Measurements from ENCODE around the gene MOGAT1. TPM values are rescaled to one million over a fixed set of nuclear protein-coding genes. Genes with fewer than 3 reads are reported as not detected.

The MOGAT1 gene
- total RNA-seq, 1 experiment from 2014 or later = not detected

GRCh38 chr2:222736924-222737323 is 65.5 kb downstream of the MOGAT1 start:
- Histone ChIP-seq H3K36me3 (ENCODE audit: low read depth, low read length) (no peaks in the 10 kb centered on the region), H3F3A (ENCODE audit: low read length, unreplicated experiment) (no peaks in the 10 kb centered on the region), H3K4me1 (ENCODE audit: insufficient read depth, low read length) (0 out of 2 replicates have a peak, but pooled peaks cover 4% of the 10 kb centered on the region), H3K27me3 (ENCODE audit: low read length) (no peaks in the 10 kb centered on the region), H3K9me3 (ENCODE audit: low read length) (no peaks in the 10 kb centered on the region), H4K20me1 (ENCODE audit: low read length) (no peaks in the 10 kb centered on the region), H3K9me2 (replicated peaks; ENCODE audit: low read length) (no peaks in the 10 kb centered on the region), H3K4me3 (ENCODE audit: low read length) (no peak overlapping the region), H3K79me2 (ENCODE audit: low read length) (no peaks in the 10 kb centered on the region), H3K4me2 (ENCODE audit: low read length) (no peak overlapping the region), H3K27ac (ENCODE audit: low read length) (no peak overlapping the region), H3K9ac (ENCODE audit: low read length) (no peak overlapping the region), H2AFZ (ENCODE audit: low read length) (no peak overlapping the region)
- ATAC-seq = no peak
- no peak for TF ChIP-seq CTCF (conservative IDR thresholded peaks at IDR 0.05; ENCODE audit: low read depth, low read length)
- no peak for TF ChIP-seq EZH2 (IDR thresholded peaks at IDR 0.05; ENCODE audit: low read length, unreplicated experiment)
- TF ChIP-seq EZH2phosphoT487 (IDR thresholded peaks at IDR 0.05; ENCODE audit: borderline replicate concordance, low read length) = no peak
- BruUV-seq (replicated peaks) = no TSS peak
- ChIA-PET POLR2A (ENCODE audit: unreplicated experiment) (no interaction called here), CTCF (no interaction called here)
- no peak for DNase-seq
- intact Hi-C loops (cut with micrococcal nuclease) = no loop called here

- ChIA-PET CTCF (no interaction called here), POLR2A (ENCODE audit: unreplicated experiment) (no interaction called here)
- H3K9ac ChIP-seq (ENCODE audit: low read length) = no peak overlapping the region
- no peaks in the 10 kb centered on the region for H3K79me2 ChIP-seq (ENCODE audit: low read length)
- no peak overlapping the region for H3K4me2 ChIP-seq (ENCODE audit: low read length)
- no peaks in the 10 kb centered on the region for H3K9me2 ChIP-seq (replicated peaks; ENCODE audit: low read length)
- no peaks in the 10 kb centered on the region for H3F3A ChIP-seq (ENCODE audit: low read length, unreplicated experiment)
- 0 out of 2 replicates have a peak, but pooled peaks cover 4% of the 10 kb centered on the region for H3K4me1 ChIP-seq (ENCODE audit: insufficient read depth, low read length)
- no peaks in the 10 kb centered on the region for H3K36me3 ChIP-seq (ENCODE audit: low read depth, low read length)
- intact Hi-C loops (cut with micrococcal nuclease) = no loop called here
- no peaks in the 10 kb centered on the region for H3K9me3 ChIP-seq (ENCODE audit: low read length)
- no peak for ATAC-seq
- no peak for TF ChIP-seq EZH2phosphoT487 (IDR thresholded peaks at IDR 0.05; ENCODE audit: borderline replicate concordance, low read length)
- no peak for TF ChIP-seq EZH2 (IDR thresholded peaks at IDR 0.05; ENCODE audit: low read length, unreplicated experiment)
- no peak for TF ChIP-seq CTCF (conservative IDR thresholded peaks at IDR 0.05; ENCODE audit: low read depth, low read length)
- H3K27me3 ChIP-seq (ENCODE audit: low read length) = no peaks in the 10 kb centered on the region
- no TSS peak for BruUV-seq (replicated peaks)
- H2AFZ ChIP-seq (ENCODE audit: low read length) = no peak overlapping the region
- H3K27ac ChIP-seq (ENCODE audit: low read length) = no peak overlapping the region
- H4K20me1 ChIP-seq (ENCODE audit: low read length) = no peaks in the 10 kb centered on the region
- no peak for DNase-seq
- H3K4me3 ChIP-seq (ENCODE audit: low read length) = no peak overlapping the region
These were observed 66.9 kb downstream of the MOGAT1 start for GRCh38 chr2:222738312-222738711.

DNA sequence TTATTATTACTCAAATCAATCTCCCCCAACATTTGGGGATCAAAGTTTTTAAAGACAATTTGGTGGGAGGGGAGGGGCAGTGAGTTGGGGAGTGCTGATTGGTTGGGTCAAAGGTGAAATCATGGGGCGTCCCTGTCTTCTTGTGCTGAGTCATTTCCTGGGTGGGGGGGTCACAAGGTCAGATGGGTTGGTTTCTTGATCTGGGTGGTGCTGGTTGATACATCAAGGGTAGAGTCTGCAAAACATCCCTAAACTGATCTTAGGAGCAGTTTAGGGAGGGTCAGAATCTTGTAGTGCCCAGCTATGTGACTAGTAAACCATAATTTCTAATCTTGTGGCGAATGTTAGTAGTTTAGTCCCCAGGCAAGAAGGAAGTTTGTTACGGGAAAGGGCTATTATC is 67.4 kb downstream of the MOGAT1 start:
- H3K9ac ChIP-seq (ENCODE audit: low read length) = no peak overlapping the region
- DNase-seq = no peak
- H3K9me3 ChIP-seq (ENCODE audit: low read length) = no peaks in the 10 kb centered on the region
- H3K36me3 ChIP-seq (ENCODE audit: low read depth, low read length) = no peaks in the 10 kb centered on the region
- no peaks in the 10 kb centered on the region for H3K27me3 ChIP-seq (ENCODE audit: low read length)
- no peak overlapping the region for H3K27ac ChIP-seq (ENCODE audit: low read length)
- 0 out of 2 replicates have a peak, but pooled peaks cover 4% of the 10 kb centered on the region for H3K4me1 ChIP-seq (ENCODE audit: insufficient read depth, low read length)
- ATAC-seq = no peak
- no peaks in the 10 kb centered on the region for H3K79me2 ChIP-seq (ENCODE audit: low read length)
- H3K4me2 ChIP-seq (ENCODE audit: low read length) = no peak overlapping the region
- TF ChIP-seq EZH2 (IDR thresholded peaks at IDR 0.05; ENCODE audit: low read length, unreplicated experiment) (no peak), CTCF (conservative IDR thresholded peaks at IDR 0.05; ENCODE audit: low read depth, low read length) (no peak), EZH2phosphoT487 (IDR thresholded peaks at IDR 0.05; ENCODE audit: borderline replicate concordance, low read length) (no peak)
- ChIA-PET CTCF (no interaction called here), POLR2A (ENCODE audit: unreplicated experiment) (no interaction called here)
- H3K4me3 ChIP-seq (ENCODE audit: low read length) = no peak overlapping the region
- H3K9me2 ChIP-seq (replicated peaks; ENCODE audit: low read length) = no peaks in the 10 kb centered on the region
- no peaks in the 10 kb centered on the region for H3F3A ChIP-seq (ENCODE audit: low read length, unreplicated experiment)
- no peaks in the 10 kb centered on the region for H4K20me1 ChIP-seq (ENCODE audit: low read length)
- intact Hi-C loops (cut with micrococcal nuclease) = no loop called here
- no TSS peak for BruUV-seq (replicated peaks)
- H2AFZ ChIP-seq (ENCODE audit: low read length) = no peak overlapping the region
